Hepatocyte (in vitro differentiated cells): Measurements from ENCODE around the gene A2ML1. TPM values are rescaled to one million over a fixed set of nuclear protein-coding genes. Genes with fewer than 3 reads are reported as not detected.
"Not testable (repeated sequence)": the region's sequence is repeated elsewhere in the genome, so short reads cannot be mapped to it uniquely, and the experiment has no call there.

Source experiments
- DNase-seq: peaks from one replicate; pipeline ENCODE4 v3.0.0-alpha.2; 2016; ENCODE audit warnings: low spot score
- H2AFZ ChIP-seq: fragments of 200-600 bp; sonication (generic); 2 replicates; pipeline ENCODE4 v1.6.0; 2016; ENCODE audit warnings: antibody characterized with exemption, mild to moderate bottlenecking
- H3K27ac ChIP-seq: fragments of 200-600 bp; sonication (generic); 2 replicates; pipeline ENCODE4 v1.5.1; 2016; ENCODE audit warnings: mild to moderate bottlenecking
- H3K27me3 ChIP-seq: fragments of 200-600 bp; sonication (generic); 2 replicates; pipeline ENCODE4 v1.6.1; 2016
- H3K36me3 ChIP-seq: fragments of 200-600 bp; sonication (generic); replicated peaks from 2 replicates; pipeline ENCODE4 v1.5.1; 2016; ENCODE audit warnings: low read depth; ENCODE audit not compliant: insufficient read depth
- H3K4me1 ChIP-seq: fragments of 200-600 bp; sonication (generic); 2 replicates; pipeline ENCODE4 v1.5.1; 2016; ENCODE audit warnings: mild to moderate bottlenecking, moderate library complexity; ENCODE audit not compliant: insufficient read depth
- H3K4me2 ChIP-seq: fragments of 200-600 bp; sonication (generic); 2 replicates; pipeline ENCODE4 v1.6.0; 2016
- H3K4me3 ChIP-seq: fragments of 200-600 bp; sonication (generic); 2 replicates; pipeline ENCODE4 v1.5.1; 2016; ENCODE audit warnings: mild to moderate bottlenecking
- H3K79me2 ChIP-seq: fragments of 200-600 bp; sonication (generic); 2 replicates; pipeline ENCODE4 v1.6.0; 2017; ENCODE audit warnings: mild to moderate bottlenecking
- H3K9me2 ChIP-seq: fragments of 200-600 bp; sonication (generic); replicated peaks from 2 replicates; pipeline ENCODE4 v1.6.0; 2017; ENCODE audit warnings: mild to moderate bottlenecking; ENCODE audit not compliant: insufficient read depth
- H3K9me3 ChIP-seq: fragments of 200-600 bp; sonication (generic); 2 replicates; pipeline ENCODE4 v1.5.1; 2016; ENCODE audit warnings: low read depth, mild to moderate bottlenecking
- H4K20me1 ChIP-seq: fragments of 200-600 bp; sonication (generic); 2 replicates; pipeline ENCODE4 v1.6.0; 2016; ENCODE audit warnings: mild to moderate bottlenecking; ENCODE audit not compliant: insufficient read depth, poor library complexity, severe bottlenecking
- CTCF ChIP-seq: fragments of 200-600 bp; sonication (generic); IDR thresholded peaks from 2 replicates; pipeline ENCODE4 v1.5.1; 2016; ENCODE audit warnings: antibody characterized with exemption, mild to moderate bottlenecking; ENCODE audit not compliant: poor library complexity
- EZH2 ChIP-seq: fragments of 200-600 bp; sonication (generic); IDR thresholded peaks from 2 replicates; pipeline ENCODE4 v1.6.1; 2016; ENCODE audit warnings: antibody characterized with exemption, mild to moderate bottlenecking, borderline replicate concordance
- EZH2phosphoT487 ChIP-seq: fragments of 200-600 bp; sonication (generic); IDR thresholded peaks from one replicate; pipeline ENCODE4 v1.6.1; 2018; ENCODE audit warnings: antibody characterized with exemption, mild to moderate bottlenecking, low read depth, moderate library complexity; ENCODE audit not compliant: unreplicated experiment, severe bottlenecking
- WGBS: methylation state at CpG from one replicate; pipeline ENCODE4 v1.1.6; 2016; ENCODE audit warnings: low lambda C conversion rate; ENCODE audit errors: missing lambda C conversion rate; 5-methylcytosine and 5-hydroxymethylcytosine counted together
- polyA plus RNA-seq: library from polyadenylated mRNA; unstranded; fragments of >200 nt; fragmentation: Nextera tagmentation; extraction: Ambion mirVana; gene quantifications from 2 replicates; pipeline ENCODE4 v1.2.1, GENCODE V29; 2016
- total RNA-seq: library from RNA; depleted of rRNA; stranded (reverse); fragments of >200 nt; gene quantifications from 2 replicates; pipeline ENCODE4 v1.2.3, GENCODE V29; 2014

A2ML1 gene
- total and polyA plus RNA-seq, 2 experiments from 2014 or later, result 1.0 to 1.1 TPM

- peak overlapping the region; percentile 77 for H2AFZ ChIP-seq
- 55% methylated on average over 13 of the region's 13 CpGs for WGBS
- not testable (repeated sequence) for H3K79me2 ChIP-seq, H4K20me1 ChIP-seq, H3K27ac ChIP-seq, DNase-seq, H3K9me2 ChIP-seq, H3K4me1 ChIP-seq, H3K27me3 ChIP-seq, H3K9me3 ChIP-seq, H3K36me3 ChIP-seq
- peak overlapping the region; percentile 67 for H3K4me3 ChIP-seq
- peak overlapping the region; percentile 87 for H3K4me2 ChIP-seq
Observed at GRCh38 chr12:8789341-8790013, 32.9 kb upstream of the A2ML1 start.

- H3K9me3 ChIP-seq, H2AFZ ChIP-seq, H3K27me3 ChIP-seq, H3K4me1 ChIP-seq, H3K4me3 ChIP-seq, H4K20me1 ChIP-seq, H3K9me2 ChIP-seq, H3K79me2 ChIP-seq, H3K36me3 ChIP-seq, DNase-seq, H3K4me2 ChIP-seq, H3K27ac ChIP-seq: not testable (repeated sequence)
- whole genome bisulfite sequencing, result 95% methylated on average over 4 of the region's 4 CpGs
Observed at GRCh38 chr12:8793226-8793625, 29.2 kb upstream of the A2ML1 start.

- 91% methylated on average over 18 of the region's 21 CpGs for WGBS
- H3K4me2 ChIP-seq, H3K4me3 ChIP-seq, H3K9me2 ChIP-seq, H3K36me3 ChIP-seq, H3K4me1 ChIP-seq, H4K20me1 ChIP-seq, H3K9me3 ChIP-seq, H2AFZ ChIP-seq, H3K27me3 ChIP-seq, H3K79me2 ChIP-seq, DNase-seq, H3K27ac ChIP-seq: not testable (repeated sequence)
Observed at GRCh38 chr12:8794611-8795010, 27.8 kb upstream of the A2ML1 start.

- H3K9me2 ChIP-seq, result no peaks in the 10 kb centered on the region
- H3K79me2 ChIP-seq, result no peaks in the 10 kb centered on the region
- TF ChIP-seq EZH2phosphoT487, result no peak
- no peak for TF ChIP-seq EZH2
- no peak for TF ChIP-seq CTCF
- H3K4me2 ChIP-seq, result no peak overlapping the region
- H3K36me3 ChIP-seq, result no peaks in the 10 kb centered on the region
- H3K4me3 ChIP-seq, result no peak overlapping the region
- 95% methylated on average over 5 of the region's 5 CpGs for WGBS
- H3K27ac ChIP-seq, result no peak overlapping the region
- no peaks in the 10 kb centered on the region for H3K4me1 ChIP-seq
- no peaks in the 10 kb centered on the region for H4K20me1 ChIP-seq
- H2AFZ ChIP-seq, result no peak overlapping the region
- no peaks in the 10 kb centered on the region for H3K27me3 ChIP-seq
- no peak for DNase-seq
- H3K9me3 ChIP-seq, result no peaks in the 10 kb centered on the region
Observed at GRCh38 chr12:8796831-8797626, 25.4 kb upstream of the A2ML1 start.

GRCh38 chr12:8801213-8801612 lies 21.2 kb upstream of the A2ML1 start:
- not testable (repeated sequence) for H3K4me1 ChIP-seq, H3K36me3 ChIP-seq, DNase-seq, H2AFZ ChIP-seq, H3K27ac ChIP-seq, H3K79me2 ChIP-seq, H3K9me2 ChIP-seq, H3K4me2 ChIP-seq, H3K27me3 ChIP-seq, H4K20me1 ChIP-seq, H3K4me3 ChIP-seq, H3K9me3 ChIP-seq
- 100% methylated on average over 3 of the region's 3 CpGs for WGBS

- not testable (repeated sequence) for H3K36me3 ChIP-seq, H3K79me2 ChIP-seq, H2AFZ ChIP-seq, H4K20me1 ChIP-seq, H3K4me2 ChIP-seq, H3K27me3 ChIP-seq, H3K4me3 ChIP-seq, H3K27ac ChIP-seq, H3K9me3 ChIP-seq, H3K9me2 ChIP-seq, DNase-seq, H3K4me1 ChIP-seq
- 45% methylated on average over 3 of the region's 3 CpGs for WGBS
Observed at GRCh38 chr12:8804833-8805232, 17.6 kb upstream of the A2ML1 start.

GRCh38 chr12:8805487-8805886 lies 16.9 kb upstream of the A2ML1 start:
- not testable (repeated sequence) for H3K27ac ChIP-seq, H3K79me2 ChIP-seq, H3K4me2 ChIP-seq, DNase-seq, H3K9me2 ChIP-seq, H3K9me3 ChIP-seq, H3K36me3 ChIP-seq, H3K27me3 ChIP-seq, H2AFZ ChIP-seq, H3K4me3 ChIP-seq, H4K20me1 ChIP-seq, H3K4me1 ChIP-seq
- 67% methylated on average over 11 of the region's 11 CpGs for WGBS
